Bone marrow (tissue), 2 donors: Measurements from ENCODE around the gene POLR1G.
"Not testable (repeated sequence)": the region's sequence is repeated elsewhere in the genome, so short reads cannot be mapped to it uniquely, and the experiment has no call there.

Source experiments
- DNase-seq, 2 donors: peaks; one replicate each; lab custom pipeline; 2025; lab: John Stamatoyannopoulos, UW

POLR1G gene

GRCh38 chr19:45420356-45420755 lies 13.9 kb downstream of the POLR1G start:
- DNase-seq: no peak

- DNase-seq: no peak
Measured at GRCh38 chr19:45420871-45421270, 14.4 kb downstream of the POLR1G start.

GRCh38 chr19:45421947-45422498 lies 15.6 kb downstream of the POLR1G start:
- DNase-seq: no peak

GRCh38 chr19:45423033-45423588 lies 16.7 kb downstream of the POLR1G start:
- DNase-seq: no peak

GRCh38 chr19:45423589-45424190 lies 17.2 kb downstream of the POLR1G start, which contains the start of gene ERCC1:
TSS of gene ERCC1 (minus strand) at chr19:45423917. CDS start at chr19:45423374, 543 bp downstream.
- DNase-seq: peak; percentile 21 to 69

- peak; percentile 60 to 61 for DNase-seq
Measured at GRCh38 chr19:45424191-45425058, 18.0 kb downstream of the POLR1G start.

- no peak for DNase-seq
Measured at GRCh38 chr19:45428384-45429231, 22.2 kb downstream of the POLR1G start.

- DNase-seq: not testable (repeated sequence)
Measured at GRCh38 chr19:45429896-45430295, 23.5 kb downstream of the POLR1G start.

- DNase-seq: not testable (repeated sequence)
Measured at GRCh38 chr19:45431008-45431407, 24.6 kb downstream of the POLR1G start.

- not testable (repeated sequence) for DNase-seq
Measured at GRCh38 chr19:45432543-45432942, 26.1 kb downstream of the POLR1G start.

- DNase-seq: no peak
Measured at GRCh38 chr19:45437328-45437727, 30.9 kb downstream of the POLR1G start.

- DNase-seq: no peak
Measured at GRCh38 chr19:45439190-45439568, 32.7 kb downstream of the POLR1G start.

GRCh38 chr19:45439569-45440258 lies 33.3 kb downstream of the POLR1G start:
- DNase-seq: peak; percentile 56 to 96

GRCh38 chr19:45440259-45440638 lies 33.8 kb downstream of the POLR1G start:
- DNase-seq: no peak

GRCh38 chr19:45440873-45441654 lies 34.6 kb downstream of the POLR1G start:
- DNase-seq: no peak

- no peak for DNase-seq
Measured at GRCh38 chr19:45442408-45442777, 35.9 kb downstream of the POLR1G start.

GRCh38 chr19:45442778-45443461 lies 36.5 kb downstream of the POLR1G start:
- peak; percentile 77 to 95 for DNase-seq

- DNase-seq: peak in 1 of 2 donors; percentile 95
Measured at GRCh38 chr19:45443462-45444317, 37.2 kb downstream of the POLR1G start.
